ENCODE data around the gene C1orf210.

Gene C1orf210

GRCh38 chr1:43305926-43306687 lies 20.7 kb upstream of the C1orf210 start:
- DNase-seq (ENCODE audit: low read depth) = no peak
- no peak overlapping the region for H3K4me3 ChIP-seq (ENCODE audit: low read depth, low read length)
- TF ChIP-seq, protein P1, sequence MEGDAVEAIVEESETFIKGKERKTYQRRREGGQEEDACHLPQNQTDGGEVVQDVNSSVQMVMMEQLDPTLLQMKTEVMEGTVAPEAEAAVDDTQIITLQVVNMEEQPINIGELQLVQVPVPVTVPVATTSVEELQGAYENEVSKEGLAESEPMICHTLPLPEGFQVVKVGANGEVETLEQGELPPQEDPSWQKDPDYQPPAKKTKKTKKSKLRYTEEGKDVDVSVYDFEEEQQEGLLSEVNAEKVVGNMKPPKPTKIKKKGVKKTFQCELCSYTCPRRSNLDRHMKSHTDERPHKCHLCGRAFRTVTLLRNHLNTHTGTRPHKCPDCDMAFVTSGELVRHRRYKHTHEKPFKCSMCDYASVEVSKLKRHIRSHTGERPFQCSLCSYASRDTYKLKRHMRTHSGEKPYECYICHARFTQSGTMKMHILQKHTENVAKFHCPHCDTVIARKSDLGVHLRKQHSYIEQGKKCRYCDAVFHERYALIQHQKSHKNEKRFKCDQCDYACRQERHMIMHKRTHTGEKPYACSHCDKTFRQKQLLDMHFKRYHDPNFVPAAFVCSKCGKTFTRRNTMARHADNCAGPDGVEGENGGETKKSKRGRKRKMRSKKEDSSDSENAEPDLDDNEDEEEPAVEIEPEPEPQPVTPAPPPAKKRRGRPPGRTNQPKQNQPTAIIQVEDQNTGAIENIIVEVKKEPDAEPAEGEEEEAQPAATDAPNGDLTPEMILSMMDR (IDR thresholded peaks at IDR 0.05; ENCODE audit: control insufficient read depth, extremely low read depth, insufficient read depth) = no peak

GRCh38 chr1:43305461-43305860 lies 20.1 kb upstream of the C1orf210 start:
- DNase-seq (ENCODE audit: low read depth) = no peak

DNA sequence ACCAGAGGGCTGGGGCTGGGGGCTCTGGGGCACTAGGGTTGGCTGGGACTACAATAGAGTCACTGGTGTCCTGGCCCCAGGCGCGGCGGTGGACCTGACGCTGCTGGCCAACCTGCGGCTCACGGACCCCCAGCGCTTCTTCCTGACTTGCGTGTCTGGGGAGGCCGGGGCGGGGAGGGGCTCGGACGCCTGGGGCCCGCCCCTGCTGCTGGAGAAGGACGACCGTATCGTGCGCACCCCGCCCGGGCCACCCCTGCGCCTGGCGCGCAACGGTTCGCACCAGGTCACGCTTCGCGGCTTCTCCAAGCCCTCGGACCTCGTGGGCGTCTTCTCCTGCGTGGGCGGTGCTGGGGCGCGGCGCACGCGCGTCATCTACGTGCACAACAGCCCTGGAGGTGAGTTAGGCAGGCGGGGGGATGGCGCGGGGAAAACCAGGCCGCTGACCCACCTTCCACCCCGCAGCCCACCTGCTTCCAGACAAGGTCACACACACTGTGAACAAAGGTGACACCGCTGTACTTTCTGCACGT lies 19.5 kb upstream of the C1orf210 start:
- H3K4me3 ChIP-seq (ENCODE audit: low read depth, low read length) = no peak overlapping the region
- DNase-seq (ENCODE audit: low read depth) = no peak
- TF ChIP-seq, protein P1 (IDR thresholded peaks at IDR 0.05; ENCODE audit: control insufficient read depth, extremely low read depth, insufficient read depth) = no peak

More at GRCh38 chr1:43305461-43305860, 20.1 kb upstream of the C1orf210 start:
- H3K4me3 ChIP-seq (ENCODE audit: low read depth, low read length) = no peak overlapping the region
- TF ChIP-seq, protein P1 (IDR thresholded peaks at IDR 0.05; ENCODE audit: control insufficient read depth, extremely low read depth, insufficient read depth) = no peak

DNA sequence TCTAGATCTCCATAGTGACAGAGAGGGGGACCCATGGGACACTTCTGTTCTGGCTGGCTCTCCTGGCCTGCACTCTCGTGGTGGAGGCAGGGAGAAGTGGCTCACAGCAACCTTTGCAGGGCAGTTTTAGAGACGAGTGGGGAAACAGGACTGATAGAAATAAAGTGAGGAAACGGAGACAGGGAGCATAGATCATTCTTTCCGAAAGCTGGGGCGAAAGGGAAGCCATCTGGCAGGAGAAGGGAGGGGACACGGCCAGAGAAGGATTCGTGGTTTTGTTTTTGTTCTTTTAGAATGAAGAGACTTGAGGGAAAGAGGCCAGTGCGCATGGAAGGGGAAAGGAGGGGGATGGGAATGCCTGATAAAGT lies 18.9 kb upstream of the C1orf210 start:
- no peak overlapping the region for H3K4me3 ChIP-seq (ENCODE audit: low read depth, low read length)
- DNase-seq (ENCODE audit: low read depth) = no peak
- TF ChIP-seq, protein P1 (IDR thresholded peaks at IDR 0.05; ENCODE audit: control insufficient read depth, extremely low read depth, insufficient read depth) = no peak

GRCh38 chr1:43303471-43304313 lies 18.3 kb upstream of the C1orf210 start:
- DNase-seq (ENCODE audit: low read depth) = no peak
- H3K4me3 ChIP-seq (ENCODE audit: low read depth, low read length) = no peak overlapping the region
- TF ChIP-seq, protein P1 (IDR thresholded peaks at IDR 0.05; ENCODE audit: control insufficient read depth, extremely low read depth, insufficient read depth) = no peak

DNA sequence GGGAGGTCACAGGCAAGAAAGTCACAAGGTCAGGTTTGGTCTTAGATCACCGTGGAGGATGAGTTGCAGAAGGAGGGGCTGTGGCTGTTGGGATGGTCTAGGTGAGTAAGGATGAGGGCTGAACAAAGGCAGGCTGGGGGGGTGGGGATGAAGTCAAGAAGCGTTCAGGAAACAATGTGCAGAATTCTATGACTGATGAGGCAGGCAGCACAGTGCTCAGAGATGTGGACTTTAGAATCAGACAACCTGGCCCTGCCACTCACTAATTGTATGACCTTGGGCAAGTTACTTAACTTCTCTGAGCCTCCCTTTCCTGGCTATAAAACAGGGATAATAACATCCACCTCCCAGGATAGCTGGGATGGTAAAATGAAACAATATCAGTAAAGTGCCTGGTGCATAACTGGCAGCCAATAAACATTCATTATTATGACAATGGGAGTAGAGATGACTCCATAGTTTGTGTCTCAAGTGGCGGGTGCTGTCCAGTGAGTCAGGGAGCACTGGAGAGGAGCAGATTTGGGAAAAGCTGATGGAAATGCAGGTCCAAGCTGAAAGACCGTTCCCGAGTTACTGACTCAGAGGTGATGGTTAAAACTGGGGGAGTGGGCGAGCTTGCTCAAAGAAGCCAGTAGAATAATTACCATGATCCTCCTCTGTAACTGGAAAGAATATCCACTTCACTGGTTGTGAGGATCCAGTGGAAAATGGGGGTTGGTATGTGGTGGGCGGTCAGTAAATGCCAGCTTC lies 17.5 kb upstream of the C1orf210 start:
- DNase-seq (ENCODE audit: low read depth) = no peak
- TF ChIP-seq, protein P1 (IDR thresholded peaks at IDR 0.05; ENCODE audit: control insufficient read depth, extremely low read depth, insufficient read depth) = no peak
- H3K4me3 ChIP-seq (ENCODE audit: low read depth, low read length) = no peak overlapping the region
